H9 (cell line): ENCODE measurements around the gene HOXB6. TPM values are rescaled to one million over a fixed set of nuclear protein-coding genes. Genes with fewer than 3 reads are reported as not detected.

ENCODE experiments used
- DNase-seq: peaks from one replicate; pipeline ENCODE4 v3.0.0-alpha.2; 2017
- H2AFZ ChIP-seq: one replicate; pipeline ENCODE4 v1.6.1; 2013; ENCODE audit warnings: mild to moderate bottlenecking, low read length, control low read depth, moderate library complexity
- H2AK5ac ChIP-seq: 2 replicates; pipeline ENCODE4 v1.6.1; 2013; ENCODE audit warnings: low read length, control low read depth, mixed read lengths; ENCODE audit not compliant: insufficient read length
- H2BK120ac ChIP-seq: one replicate; pipeline ENCODE4 v1.6.1; 2013; ENCODE audit warnings: low read depth, mild to moderate bottlenecking, low read length, control low read depth, inconsistent platforms; ENCODE audit not compliant: poor library complexity, severe bottlenecking
- H2BK12ac ChIP-seq: 2 replicates; pipeline ENCODE4 v1.6.1; 2013; ENCODE audit warnings: low read length, control low read depth, mixed read lengths, low read depth; ENCODE audit not compliant: insufficient read length
- H2BK15ac ChIP-seq: 2 replicates; pipeline ENCODE4 v1.6.1; 2013; ENCODE audit warnings: low read depth, low read length, control low read depth
- H2BK20ac ChIP-seq: one replicate; pipeline ENCODE4 v1.6.1; 2013; ENCODE audit warnings: low read depth, mild to moderate bottlenecking, low read length, control low read depth, inconsistent platforms; ENCODE audit not compliant: poor library complexity, severe bottlenecking
- H2BK5ac ChIP-seq: 2 replicates; pipeline ENCODE4 v1.6.1; 2013; ENCODE audit warnings: low read length, control low read depth, mixed read lengths; ENCODE audit not compliant: insufficient read length
- H3K14ac ChIP-seq: 2 replicates; pipeline ENCODE4 v1.6.1; 2013; ENCODE audit warnings: low read length, control low read depth; ENCODE audit not compliant: insufficient read depth
- H3K18ac ChIP-seq: 2 replicates; pipeline ENCODE4 v1.6.1; 2013; ENCODE audit warnings: low read depth, mild to moderate bottlenecking, mixed read lengths, low read length, control low read depth; ENCODE audit not compliant: insufficient read length
- H3K23ac ChIP-seq: 2 replicates; pipeline ENCODE4 v1.6.1; 2013; ENCODE audit warnings: low read length, control low read depth, mixed read lengths, low read depth; ENCODE audit not compliant: insufficient read length
- H3K23me2 ChIP-seq: 2 replicates; pipeline ENCODE4 v1.6.1; 2013; ENCODE audit warnings: low read depth, mild to moderate bottlenecking, mixed read lengths, low read length, control low read depth; ENCODE audit not compliant: insufficient read length, poor library complexity, severe bottlenecking
- H3K27ac ChIP-seq: 2 replicates; pipeline ENCODE4 v1.5.1; 2013; ENCODE audit warnings: low read length, control low read depth, mixed read lengths, low read depth; ENCODE audit not compliant: insufficient read length
- H3K27me3 ChIP-seq: 2 replicates; pipeline ENCODE4 v1.6.1; 2013; ENCODE audit warnings: low read length, control low read depth, inconsistent platforms; ENCODE audit not compliant: insufficient read depth
- H3K4ac ChIP-seq: 2 replicates; pipeline ENCODE4 v1.6.1; 2013; ENCODE audit warnings: low read depth, mild to moderate bottlenecking, control low read depth, inconsistent platforms, low read length, moderate library complexity
- H3K4me1 ChIP-seq: 2 replicates; pipeline ENCODE4 v1.6.1; 2013; ENCODE audit warnings: low read length, control low read depth, inconsistent platforms; ENCODE audit not compliant: insufficient read depth
- H3K4me2 ChIP-seq: 2 replicates; pipeline ENCODE4 v1.6.1; 2013; ENCODE audit warnings: low read length, control low read depth, mixed read lengths; ENCODE audit not compliant: insufficient read length, insufficient read depth
- H3K56ac ChIP-seq: 2 replicates; pipeline ENCODE4 v1.6.1; 2013; ENCODE audit warnings: low read depth, mild to moderate bottlenecking, mixed read lengths, low read length, control low read depth; ENCODE audit not compliant: insufficient read length
- H3K79me1 ChIP-seq: 2 replicates; pipeline ENCODE4 v1.6.1; 2013; ENCODE audit warnings: low read depth, mild to moderate bottlenecking, moderate library complexity, low read length, control low read depth, inconsistent platforms; ENCODE audit not compliant: insufficient read depth, poor library complexity, severe bottlenecking
- H3K79me2 ChIP-seq: 2 replicates; pipeline ENCODE4 v1.6.1; 2013; ENCODE audit warnings: low read length, control low read depth, inconsistent platforms; ENCODE audit not compliant: insufficient read depth
- H3K9ac ChIP-seq: 2 replicates; pipeline ENCODE4 v1.6.1; 2013; ENCODE audit warnings: low read length, control low read depth, mixed read lengths; ENCODE audit not compliant: insufficient read length; ENCODE audit errors: extremely low read depth
- H3K9me3 ChIP-seq: one replicate; pipeline ENCODE4 v1.6.1; 2013; ENCODE audit warnings: low read depth, low read length, inconsistent platforms; ENCODE audit not compliant: control insufficient read depth
- H3T11ph ChIP-seq: one replicate; pipeline ENCODE4 v1.6.1; 2013; ENCODE audit warnings: mild to moderate bottlenecking, low read length, control low read depth, inconsistent platforms
- H4K20me1 ChIP-seq: one replicate; pipeline ENCODE4 v1.6.1; 2013; ENCODE audit not compliant: control insufficient read depth, insufficient read length, insufficient read depth
- H4K5ac ChIP-seq: 2 replicates; pipeline ENCODE4 v1.6.1; 2013; ENCODE audit warnings: low read depth, mild to moderate bottlenecking, mixed read lengths, low read length, control low read depth; ENCODE audit not compliant: insufficient read length
- H4K8ac ChIP-seq: replicated peaks from 2 replicates; pipeline ENCODE4 v1.6.1; 2013; ENCODE audit warnings: low read length, control low read depth, mixed read lengths, low read depth; ENCODE audit not compliant: insufficient read length
- H4K91ac ChIP-seq: 2 replicates; pipeline ENCODE4 v1.6.1; 2013; ENCODE audit warnings: low read depth, mild to moderate bottlenecking, moderate library complexity, mixed read lengths, low read length, control low read depth; ENCODE audit not compliant: insufficient read length
- H3K27ac Mint-ChIP-seq, 3 experiments: 2 replicates in 2 of 3; 3 replicates in 1 of 3; pipeline ENCODE4 v1.8.0; 2020 to 2021; ENCODE audit warnings: mixed read lengths in 3 of 3, mild to moderate bottlenecking in 1 of 3, moderate library complexity in 1 of 3
- H3K27me3 Mint-ChIP-seq: 2 replicates; pipeline ENCODE4 v1.8.0; 2021; ENCODE audit warnings: low read depth, mild to moderate bottlenecking, moderate library complexity, mixed read lengths
- H3K36me3 Mint-ChIP-seq, 3 experiments: 2 replicates in 2 of 3; 3 replicates in 1 of 3; pipeline ENCODE4 v1.8.0; 2020 to 2021; ENCODE audit warnings: low read depth in 3 of 3, mixed read lengths in 3 of 3; ENCODE audit not compliant: insufficient read depth in 1 of 3
- H3K4me1 Mint-ChIP-seq, 2 experiments: 2 replicates each; pipeline ENCODE4 v1.8.0; 2020; ENCODE audit warnings: mixed read lengths in 2 of 2
- H3K4me3 Mint-ChIP-seq, 2 experiments: 2 replicates in 1 of 2; 3 replicates in 1 of 2; pipeline ENCODE4 v1.8.0; 2020 to 2021; ENCODE audit warnings: mild to moderate bottlenecking in 2 of 2, mixed read lengths in 2 of 2, moderate library complexity in 1 of 2
- H3K9me3 Mint-ChIP-seq, 2 experiments: 2 replicates in 1 of 2; 3 replicates in 1 of 2; pipeline ENCODE4 v1.8.0; 2020; ENCODE audit warnings: mild to moderate bottlenecking in 2 of 2, mixed read lengths in 2 of 2, moderate library complexity in 1 of 2
- CTCF ChIP-seq: fragments of 200-600 bp; sonication (generic); conservative IDR thresholded peaks from 3 replicates; pipeline ENCODE4 v1.8.0; 2021; ENCODE audit warnings: antibody characterized with exemption, mild to moderate bottlenecking
- WGBS: extraction: QIAGEN DNeasy Blood & Tissue Kit; methylation state at CpG from one replicate; pipeline ENCODE4 v1.1.7; 2013; ENCODE audit warnings: missing lambda C conversion rate, low lambda C conversion rate, mixed read lengths; ENCODE audit not compliant: insufficient read length; ENCODE audit errors: extremely low coverage; 5-methylcytosine and 5-hydroxymethylcytosine counted together
- total RNA-seq: library from RNA; stranded (reverse); gene quantifications from 2 replicates; pipeline ENCODE4 v1.2.1, GENCODE V29; 2021

The HOXB6 gene
- total RNA-seq, 1 experiment from 2014 or later: not detected

- Histone ChIP-seq H2BK12ac (no peak overlapping the region), H2BK20ac (no peak overlapping the region), H3K18ac (no peak overlapping the region), H2AFZ (no peak overlapping the region), H3K4ac (no peak overlapping the region), H3K4me1 (no peaks in the 10 kb centered on the region), H4K5ac (no peak overlapping the region), H2BK5ac (no peak overlapping the region), H3K23ac (no peak overlapping the region), H3K9me3 (no peaks in the 10 kb centered on the region), H3K79me2 (no peaks in the 10 kb centered on the region), H2BK15ac (no peak overlapping the region), H3K4me2 (no peak overlapping the region), H3K23me2 (no peaks in the 10 kb centered on the region), H3K9ac (no peak overlapping the region), H3T11ph (no peak overlapping the region), H3K27me3 (peaks cover 99% of the 10 kb centered on the region), H2AK5ac (no peak overlapping the region), H3K14ac (no peak overlapping the region), H4K20me1 (no peaks in the 10 kb centered on the region), H3K56ac (no peak overlapping the region), H2BK120ac (no peak overlapping the region), H4K8ac (no peak overlapping the region), H3K27ac (no peak overlapping the region), H4K91ac (no peak overlapping the region), H3K79me1 (no peaks in the 10 kb centered on the region)
- Mint-ChIP-seq H3K4me1 (peaks cover 4 to 29% of the 10 kb centered on the region in 2 experiments), H3K36me3 (no peaks in the 10 kb centered on the region), H3K27ac (no peak overlapping the region), H3K4me3 (no peak overlapping the region), H3K27me3 (peaks cover 100% of the 10 kb centered on the region), H3K9me3 (peaks cover 5 to 15% of the 10 kb centered on the region in 2 experiments; a peak in 2 of 5 replicates)
- WGBS: no CpG with 5 or more reads among the region's 14 CpGs
- DNase-seq: no peak
- TF ChIP-seq CTCF: no peak
Observed at GRCh38 chr17:48592577-48592976, 12.2 kb downstream of the HOXB6 start.
